Panc1 (cell line): ENCODE data around the gene TRNP1.

ENCODE experiments used
- CTCF ChIP-seq: fragments of 450-650 bp; IDR thresholded peaks from 2 replicates; pipeline ENCODE4 v1.5.1; 2017; ENCODE audit warnings: mild to moderate bottlenecking
- POLR2AphosphoS5 ChIP-seq: IDR thresholded peaks from 2 replicates; pipeline ENCODE4 v1.6.1; 2012; ENCODE audit warnings: mild to moderate bottlenecking, low read depth, low read length, moderate library complexity
- REST ChIP-seq, 2 experiments: IDR thresholded peaks; 2 replicates each; pipeline ENCODE4 v1.6.1; 2011 to 2012; ENCODE audit warnings: low read depth in 2 of 2, control low read depth in 1 of 2, low read length in 1 of 2, mild to moderate bottlenecking in 1 of 2, moderate library complexity in 1 of 2; ENCODE audit not compliant: insufficient read depth in 1 of 2
- SIN3A ChIP-seq: IDR thresholded peaks from 2 replicates; pipeline ENCODE4 v1.6.1; 2012; ENCODE audit warnings: low read depth, mild to moderate bottlenecking, low read length, moderate library complexity, borderline replicate concordance; ENCODE audit not compliant: insufficient read depth

- no peak for TF ChIP-seq CTCF
- no peak for TF ChIP-seq REST (IDR thresholded peaks at IDR 0.05; ENCODE audit: insufficient read depth in 1 of 2, low read depth in 2 of 2, low read length in 1 of 2)
- TF ChIP-seq POLR2AphosphoS5 = no peak
- no peak for TF ChIP-seq SIN3A
These were observed 55.6 kb downstream of the TRNP1 start for GRCh38 chr1:27049100-27049499.
